SW 1271 (cell line): ENCODE results near the gene ADAMTS2.

ENCODE experiments used
- DNase-seq, 2 experiments: peaks; one replicate each; lab custom pipeline; 2025; lab: John Stamatoyannopoulos, UW

ADAMTS2 gene

DNA sequence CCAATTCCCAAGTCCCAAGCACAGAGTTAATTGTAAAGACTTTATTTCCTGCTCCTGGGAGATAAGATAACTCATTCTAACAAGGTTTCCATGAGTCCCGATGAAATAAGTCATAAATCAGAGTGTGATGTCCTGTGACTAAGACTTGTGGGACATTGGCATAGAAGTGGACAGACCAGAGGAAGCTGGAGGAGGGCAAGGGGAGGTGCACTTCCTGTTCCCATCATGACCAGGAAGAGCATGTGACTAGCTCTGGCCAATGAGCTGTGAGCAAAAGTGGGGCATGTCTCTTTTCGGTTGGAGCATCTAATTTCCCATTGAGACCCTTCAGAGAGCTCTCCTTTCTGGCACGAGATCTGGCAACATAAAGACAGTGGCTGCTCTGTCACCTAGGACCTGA lies 184.7 kb downstream of the ADAMTS2 start:
- DNase-seq = no peak

DNA sequence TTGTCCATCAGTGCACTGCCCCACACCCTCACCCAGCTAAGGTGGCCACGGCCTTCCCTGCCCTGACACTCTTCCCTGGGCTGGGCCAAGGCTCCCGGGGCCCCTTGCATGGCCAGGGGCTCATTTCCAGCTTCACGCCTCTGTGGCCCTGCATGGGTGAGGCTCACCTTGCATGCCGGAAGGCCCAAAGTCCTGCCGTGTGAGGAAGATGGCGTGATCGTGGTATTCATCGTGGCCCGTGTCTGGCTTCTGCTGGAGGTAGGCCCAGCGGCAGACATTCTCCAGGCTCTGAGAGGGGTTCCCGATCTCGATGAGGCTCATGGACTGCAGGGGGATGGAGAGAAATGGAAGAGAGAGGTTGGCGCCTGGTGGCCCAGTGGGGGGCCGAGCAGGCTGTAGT lies 186.7 kb downstream of the ADAMTS2 start:
- DNase-seq = no peak

DNA sequence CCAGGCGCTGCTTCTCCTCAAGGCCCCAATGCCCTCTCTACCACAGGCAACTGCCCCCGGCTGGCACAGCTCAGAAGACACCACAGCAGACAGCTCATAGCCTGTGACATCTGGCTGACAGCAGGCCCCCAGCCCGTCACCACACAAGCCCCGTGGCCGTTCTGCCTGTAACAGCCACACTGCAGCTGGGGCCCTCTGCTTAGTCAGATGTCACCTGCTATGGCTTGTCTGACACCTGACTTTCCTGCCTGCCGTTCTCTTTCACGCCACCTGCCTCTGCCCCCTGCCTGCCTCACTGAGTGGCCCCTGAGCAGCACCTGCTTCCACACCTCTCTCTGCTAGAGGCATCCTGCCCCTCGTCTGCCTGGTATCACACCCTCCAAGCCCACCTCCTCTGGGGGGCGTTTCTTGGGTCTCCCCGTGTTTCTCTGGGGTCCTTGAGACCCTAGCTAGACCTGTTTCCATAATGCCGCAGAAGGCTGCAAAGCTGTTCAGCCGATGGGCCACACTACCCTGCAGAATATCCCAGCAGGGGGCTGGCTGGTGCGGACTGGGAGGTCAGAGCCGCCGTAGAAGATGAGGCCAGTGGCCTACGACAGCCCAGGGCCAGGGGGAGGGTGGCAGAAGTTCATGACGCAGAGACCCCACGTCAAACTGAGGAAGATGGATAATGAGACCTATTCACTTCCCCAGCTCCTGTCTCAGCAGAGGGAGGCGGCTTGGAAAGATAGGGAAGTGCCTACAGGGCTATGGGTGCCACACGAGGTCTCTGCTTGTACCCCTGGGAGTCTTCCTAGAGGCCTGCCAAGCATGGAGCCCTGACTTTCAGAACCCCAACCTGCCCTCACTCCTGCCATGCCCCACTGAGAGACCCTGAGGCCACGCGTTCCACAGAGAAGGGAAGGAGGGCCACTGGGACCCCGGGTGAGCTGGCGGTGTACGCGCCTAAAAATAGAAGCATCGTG lies 190.0 kb downstream of the ADAMTS2 start:
- DNase-seq = no peak

DNA sequence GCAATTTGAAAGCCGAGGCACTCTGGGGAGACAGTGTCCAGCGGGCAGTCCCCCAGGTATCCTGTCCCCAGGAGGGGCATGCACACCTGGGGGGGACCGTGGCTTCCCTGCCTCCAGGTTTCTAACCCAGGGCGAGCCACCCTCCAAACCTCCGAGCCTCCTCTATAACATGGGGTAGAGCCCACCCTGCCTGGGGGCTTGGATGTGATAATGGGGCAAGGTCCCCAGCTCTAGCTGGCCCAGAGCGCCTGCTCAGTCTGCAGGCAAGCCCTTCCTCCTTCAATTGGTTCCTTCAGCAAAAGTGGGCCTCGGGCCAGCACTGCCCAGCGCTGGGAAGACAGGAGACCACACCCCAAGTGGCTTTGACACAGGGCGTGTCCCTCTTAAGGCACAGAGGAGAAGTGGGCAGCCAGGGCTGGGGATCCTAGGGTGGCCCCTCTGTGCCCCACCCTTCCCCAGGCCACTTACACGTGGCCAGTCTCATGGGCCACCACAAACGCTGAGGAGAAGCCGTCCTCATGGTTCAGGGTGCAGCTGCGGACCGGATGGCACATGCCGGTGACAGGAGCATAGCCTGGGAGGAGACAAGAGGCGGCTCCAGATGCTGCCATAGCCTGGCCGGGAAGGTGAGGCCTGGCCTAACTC lies 190.8 kb downstream of the ADAMTS2 start:
- no peak for DNase-seq

DNA sequence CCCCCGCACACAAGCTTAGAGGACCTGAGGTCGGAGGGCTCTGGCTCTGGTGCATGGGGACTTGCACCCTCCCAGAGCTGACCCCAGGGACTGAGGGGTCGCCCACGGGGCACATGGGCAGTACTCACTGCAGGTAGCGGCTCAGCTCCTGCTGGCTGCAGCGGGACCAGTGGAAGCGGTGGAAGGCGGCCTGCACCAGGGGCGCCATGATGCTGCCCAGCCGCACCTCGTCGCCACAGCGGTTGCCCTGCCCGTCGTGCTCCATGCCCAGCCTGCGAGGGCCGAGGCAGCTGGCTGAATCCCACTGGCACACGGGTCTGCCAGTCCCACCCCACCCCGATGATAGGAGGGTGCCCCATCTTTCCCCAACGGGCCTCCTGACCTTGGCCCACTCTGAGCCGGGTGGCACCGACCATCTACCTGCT lies 191.3 kb downstream of the ADAMTS2 start:
- DNase-seq = no peak

- DNase-seq = no peak
These were observed 191.8 kb downstream of the ADAMTS2 start for GRCh38 chr5:179153341-179153901.

GRCh38 chr5:179152941-179153340 lies 192.3 kb downstream of the ADAMTS2 start:
- no peak for DNase-seq

GRCh38 chr5:179152144-179152895 lies 192.9 kb downstream of the ADAMTS2 start:
- no peak for DNase-seq

GRCh38 chr5:179151286-179152118 lies 193.8 kb downstream of the ADAMTS2 start:
- no peak for DNase-seq

DNA sequence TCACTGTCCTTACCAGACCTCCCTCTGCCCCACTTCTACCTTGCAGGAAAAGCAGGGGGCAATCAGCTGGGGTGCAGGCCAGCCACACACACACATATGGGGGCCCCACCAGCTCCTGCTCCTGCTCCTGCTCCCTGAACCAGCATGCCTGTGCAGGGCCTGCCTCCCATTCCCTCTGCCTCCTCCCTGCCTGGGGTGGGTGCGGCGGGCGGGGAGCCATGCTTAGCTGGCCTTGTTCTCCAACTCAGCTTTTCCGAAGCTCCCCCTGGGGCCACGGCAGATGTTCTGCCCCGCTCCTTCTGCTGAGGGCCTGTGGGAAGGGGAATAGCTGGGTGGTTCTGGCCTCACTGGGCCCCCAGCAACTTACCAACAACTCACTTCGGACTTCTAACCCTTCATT lies 195.2 kb downstream of the ADAMTS2 start:
- no peak for DNase-seq

- DNase-seq = no peak
These were observed 196.0 kb downstream of the ADAMTS2 start for GRCh38 chr5:179149278-179149677.

GRCh38 chr5:179148703-179149170 lies 196.5 kb downstream of the ADAMTS2 start:
- DNase-seq = no peak

DNA sequence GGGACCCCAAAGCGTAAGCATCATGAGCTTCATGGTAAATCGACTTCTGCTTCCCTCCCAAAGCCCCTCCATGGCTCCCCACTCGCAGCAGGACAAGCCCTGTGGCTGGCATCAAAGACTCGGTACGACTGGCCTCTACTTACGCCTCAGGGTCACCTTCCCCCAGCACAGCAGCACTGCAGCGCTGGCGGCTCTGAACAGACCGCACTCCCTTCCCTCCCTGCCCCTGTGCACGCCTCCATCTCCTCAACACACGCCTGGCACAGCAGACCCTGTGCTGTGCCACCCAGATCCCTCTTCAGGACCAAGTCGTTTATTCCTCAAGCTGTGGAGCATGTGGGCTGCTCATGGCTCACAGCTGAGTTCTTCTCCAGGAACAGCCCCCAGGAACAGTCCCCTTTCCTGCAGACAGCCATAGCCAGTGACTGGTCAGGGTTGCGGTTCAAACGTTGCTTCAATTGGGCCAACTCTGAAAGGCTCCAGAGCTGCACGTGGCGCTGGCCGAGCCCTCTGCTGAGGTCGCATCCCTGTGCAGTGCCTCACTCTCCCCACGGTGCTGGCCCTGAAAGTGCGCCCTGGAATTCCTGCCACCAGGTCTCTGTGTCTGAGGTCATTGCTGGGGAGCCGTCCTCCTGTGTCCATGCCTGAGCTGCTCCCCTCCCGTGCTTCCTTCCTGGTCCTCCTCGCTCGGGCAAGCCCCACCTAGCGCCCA lies 197.1 kb downstream of the ADAMTS2 start:
- no peak for DNase-seq

DNA sequence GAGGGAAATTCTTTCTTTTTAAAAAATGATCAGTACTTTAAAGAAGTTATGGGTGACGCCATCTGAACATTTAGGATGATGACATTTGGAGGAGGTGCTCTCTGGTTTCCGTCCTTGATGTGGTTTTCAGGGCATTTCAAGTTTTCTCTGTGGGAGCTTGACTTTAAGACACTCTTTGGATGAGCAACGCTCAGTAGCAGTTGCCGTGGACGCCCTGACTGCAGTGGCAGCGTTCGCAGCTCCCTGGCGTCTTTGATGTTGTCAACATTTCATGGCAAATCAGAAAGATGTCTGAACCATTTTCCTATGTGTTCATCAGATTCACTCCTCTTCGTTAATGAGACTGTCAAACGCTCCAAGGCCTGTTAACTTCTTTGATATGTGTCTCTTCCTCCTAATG lies 199.0 kb downstream of the ADAMTS2 start:
- no peak for DNase-seq

DNA sequence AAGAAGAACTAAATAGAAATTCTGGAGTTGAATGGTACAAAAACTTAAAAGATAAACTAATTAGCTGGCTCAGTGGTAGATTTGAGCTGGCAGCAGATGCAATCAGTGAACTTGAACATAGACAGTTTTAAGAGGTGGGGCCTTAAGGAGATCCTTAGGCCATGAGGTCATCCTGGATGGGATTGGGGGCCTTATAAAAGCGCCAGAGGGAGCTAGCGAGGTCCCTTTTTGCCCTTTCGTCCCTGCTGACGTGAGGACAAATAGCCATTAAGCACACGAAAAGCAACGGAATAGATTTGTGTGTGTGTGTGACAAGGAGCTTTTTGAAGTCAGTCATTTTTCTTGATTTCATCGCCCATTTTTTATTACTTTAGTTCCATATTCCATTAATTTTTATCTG lies 201.8 kb downstream of the ADAMTS2 start:
- no peak for DNase-seq

GRCh38 chr5:179142434-179143198 lies 202.6 kb downstream of the ADAMTS2 start:
- DNase-seq = peak in 1 of 2 experiments; percentile 73

- DNase-seq = no peak
These were observed 203.4 kb downstream of the ADAMTS2 start for GRCh38 chr5:179141867-179142266.

GRCh38 chr5:179140293-179140692 lies 205.0 kb downstream of the ADAMTS2 start:
- no peak for DNase-seq

- no peak for DNase-seq
These were observed 205.4 kb downstream of the ADAMTS2 start for GRCh38 chr5:179139936-179140235.
